ENCODE data around the gene H19. TPM values are rescaled to one million over a fixed set of nuclear protein-coding genes. Genes with fewer than 3 reads are reported as not detected.

The H19 gene
- total RNA-seq, 1 donor from 2014 or later, result 0.52 TPM

DNA sequence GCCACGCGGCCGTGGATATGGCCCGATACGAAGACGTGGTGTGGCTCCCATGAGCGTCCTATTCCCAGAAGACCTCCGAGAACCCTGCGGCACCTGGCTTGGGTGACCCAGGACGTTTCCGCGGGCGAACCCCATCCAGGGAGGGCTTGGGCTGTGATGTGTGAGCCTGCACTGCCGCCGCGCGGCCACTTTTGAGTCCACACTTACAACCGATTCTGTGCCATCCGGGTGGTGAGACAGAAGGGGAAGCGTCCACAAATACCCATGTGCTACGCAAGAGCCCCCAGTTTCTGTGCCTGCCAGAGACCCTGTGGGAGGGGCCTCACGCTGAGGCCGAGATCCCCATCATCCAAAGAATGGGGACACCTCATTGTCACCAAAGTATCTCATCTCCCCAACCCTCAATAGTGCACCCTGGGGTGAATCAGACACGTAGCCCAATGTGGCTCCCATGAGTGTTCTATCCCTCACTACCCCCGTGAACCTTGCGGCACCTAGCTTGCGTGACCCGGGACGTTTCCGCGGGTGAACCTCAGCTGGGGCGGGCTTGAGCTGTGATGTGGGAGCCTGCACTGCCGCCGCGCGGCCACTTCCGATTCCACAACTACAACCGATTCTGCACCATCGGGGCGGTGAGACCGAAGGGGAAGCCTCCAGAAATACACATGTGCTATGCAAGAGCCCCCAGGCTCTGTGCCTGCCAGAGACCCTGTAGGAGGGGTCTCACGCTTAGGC lies 4.6 kb upstream of the H19 start:
- Histone ChIP-seq H3K36me3 (ENCODE audit: insufficient read depth, low read length) (no peaks in the 10 kb centered on the region), H3K4me2 (ENCODE audit: low read length) (no peak overlapping the region), H4K20me1 (ENCODE audit: insufficient read depth, low read length) (no peaks in the 10 kb centered on the region), H3K9me3 (ENCODE audit: insufficient read depth, low read depth, low read length) (no peaks in the 10 kb centered on the region), H3K79me2 (ENCODE audit: insufficient read depth, low read length) (no peaks in the 10 kb centered on the region), H3K4me1 (ENCODE audit: insufficient read depth, low read length) (no peaks in the 10 kb centered on the region), H2AFZ (ENCODE audit: low read depth, low read length) (no peak overlapping the region), H3K9ac (ENCODE audit: low read length) (no peak overlapping the region), H3K4me3 (ENCODE audit: insufficient read depth, low read depth, low read length) (no peak overlapping the region), H3K27me3 (ENCODE audit: insufficient read depth, low read length) (no peaks in the 10 kb centered on the region), H3K27ac (ENCODE audit: low read depth, low read length) (no peak overlapping the region)
- FAIRE-seq (no peak), DNase-seq (ENCODE audit: low read depth) (no peak)
- no peak for TF ChIP-seq EZH2 (IDR thresholded peaks at IDR 0.05; ENCODE audit: insufficient read depth, low read length)
- TF ChIP-seq, protein P1, sequence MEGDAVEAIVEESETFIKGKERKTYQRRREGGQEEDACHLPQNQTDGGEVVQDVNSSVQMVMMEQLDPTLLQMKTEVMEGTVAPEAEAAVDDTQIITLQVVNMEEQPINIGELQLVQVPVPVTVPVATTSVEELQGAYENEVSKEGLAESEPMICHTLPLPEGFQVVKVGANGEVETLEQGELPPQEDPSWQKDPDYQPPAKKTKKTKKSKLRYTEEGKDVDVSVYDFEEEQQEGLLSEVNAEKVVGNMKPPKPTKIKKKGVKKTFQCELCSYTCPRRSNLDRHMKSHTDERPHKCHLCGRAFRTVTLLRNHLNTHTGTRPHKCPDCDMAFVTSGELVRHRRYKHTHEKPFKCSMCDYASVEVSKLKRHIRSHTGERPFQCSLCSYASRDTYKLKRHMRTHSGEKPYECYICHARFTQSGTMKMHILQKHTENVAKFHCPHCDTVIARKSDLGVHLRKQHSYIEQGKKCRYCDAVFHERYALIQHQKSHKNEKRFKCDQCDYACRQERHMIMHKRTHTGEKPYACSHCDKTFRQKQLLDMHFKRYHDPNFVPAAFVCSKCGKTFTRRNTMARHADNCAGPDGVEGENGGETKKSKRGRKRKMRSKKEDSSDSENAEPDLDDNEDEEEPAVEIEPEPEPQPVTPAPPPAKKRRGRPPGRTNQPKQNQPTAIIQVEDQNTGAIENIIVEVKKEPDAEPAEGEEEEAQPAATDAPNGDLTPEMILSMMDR (IDR thresholded peaks at IDR 0.05; ENCODE audit: insufficient read depth, low read depth, low read length), result no peak
- H3K36me3 Mint-ChIP-seq (ENCODE audit: low read depth, unreplicated experiment), result no peaks in the 10 kb centered on the region
- no peaks in the 10 kb centered on the region for H3K4me1 Mint-ChIP-seq (ENCODE audit: low read depth, unreplicated experiment)
- H3K4me3 Mint-ChIP-seq (ENCODE audit: unreplicated experiment), result no peak overlapping the region
- no peaks in the 10 kb centered on the region for H3K27me3 Mint-ChIP-seq (ENCODE audit: low read depth, unreplicated experiment)
- no peaks in the 10 kb centered on the region for H3K9me3 Mint-ChIP-seq (ENCODE audit: unreplicated experiment)
- no peak overlapping the region for H3K27ac Mint-ChIP-seq (ENCODE audit: unreplicated experiment)

GRCh38 chr11:1998861-1999260 lies 1.2 kb upstream of the H19 start:
- Histone ChIP-seq H3K9me3 (ENCODE audit: insufficient read depth, low read depth, low read length) (no peaks in the 10 kb centered on the region), H3K36me3 (ENCODE audit: insufficient read depth, low read length) (no peaks in the 10 kb centered on the region), H3K9ac (ENCODE audit: low read length) (no peak overlapping the region), H3K79me2 (ENCODE audit: insufficient read depth, low read length) (no peaks in the 10 kb centered on the region), H3K4me3 (ENCODE audit: insufficient read depth, low read depth, low read length) (no peak overlapping the region), H2AFZ (ENCODE audit: low read depth, low read length) (no peak overlapping the region), H3K4me2 (ENCODE audit: low read length) (no peak overlapping the region), H3K27me3 (ENCODE audit: insufficient read depth, low read length) (no peaks in the 10 kb centered on the region), H4K20me1 (ENCODE audit: insufficient read depth, low read length) (no peaks in the 10 kb centered on the region), H3K4me1 (ENCODE audit: insufficient read depth, low read length) (no peaks in the 10 kb centered on the region), H3K27ac (ENCODE audit: low read depth, low read length) (no peak overlapping the region)
- Mint-ChIP-seq H3K36me3 (ENCODE audit: low read depth, unreplicated experiment) (no peaks in the 10 kb centered on the region), H3K4me3 (ENCODE audit: unreplicated experiment) (no peak overlapping the region), H3K27me3 (ENCODE audit: low read depth, unreplicated experiment) (no peaks in the 10 kb centered on the region), H3K4me1 (ENCODE audit: low read depth, unreplicated experiment) (no peaks in the 10 kb centered on the region), H3K27ac (ENCODE audit: unreplicated experiment) (no peak overlapping the region), H3K9me3 (ENCODE audit: unreplicated experiment) (no peaks in the 10 kb centered on the region)
- FAIRE-seq, result no peak
- no peak for DNase-seq (ENCODE audit: low read depth)
- TF ChIP-seq EZH2 (IDR thresholded peaks at IDR 0.05; ENCODE audit: insufficient read depth, low read length), result no peak
- TF ChIP-seq, protein P1 (IDR thresholded peaks at IDR 0.05; ENCODE audit: insufficient read depth, low read depth, low read length), result no peak

DNA sequence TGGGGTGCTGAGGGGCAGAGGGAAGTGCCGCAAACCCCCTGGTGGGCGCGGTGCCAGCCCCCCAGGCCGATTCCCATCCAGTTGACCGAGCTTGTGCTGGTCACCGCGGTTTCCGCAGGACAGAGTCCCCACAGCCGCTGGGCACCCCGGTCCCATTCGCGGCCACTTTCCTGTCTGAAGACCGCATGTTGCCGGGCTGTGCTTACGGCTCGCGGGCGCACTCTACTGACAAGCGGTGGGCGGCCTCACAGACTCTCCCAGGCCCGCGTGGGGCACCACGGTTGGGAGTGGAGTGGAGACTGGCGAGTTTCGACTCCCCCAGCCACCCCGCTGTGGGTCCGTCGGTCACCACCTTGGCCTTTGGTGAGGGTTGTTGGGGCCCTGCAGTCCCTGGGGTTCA lies 648 bp upstream of the H19 start:
- no peaks in the 10 kb centered on the region for H4K20me1 ChIP-seq (ENCODE audit: insufficient read depth, low read length)
- FAIRE-seq, result no peak
- no peaks in the 10 kb centered on the region for H3K36me3 ChIP-seq (ENCODE audit: insufficient read depth, low read length)
- no peak overlapping the region for H3K4me3 ChIP-seq (ENCODE audit: insufficient read depth, low read depth, low read length)
- no peak overlapping the region for H3K4me2 ChIP-seq (ENCODE audit: low read length)
- Mint-ChIP-seq H3K27ac (ENCODE audit: unreplicated experiment) (no peak overlapping the region), H3K27me3 (ENCODE audit: low read depth, unreplicated experiment) (no peaks in the 10 kb centered on the region), H3K4me1 (ENCODE audit: low read depth, unreplicated experiment) (no peaks in the 10 kb centered on the region), H3K9me3 (ENCODE audit: unreplicated experiment) (no peaks in the 10 kb centered on the region), H3K4me3 (ENCODE audit: unreplicated experiment) (no peak overlapping the region), H3K36me3 (ENCODE audit: low read depth, unreplicated experiment) (no peaks in the 10 kb centered on the region)
- no peaks in the 10 kb centered on the region for H3K27me3 ChIP-seq (ENCODE audit: insufficient read depth, low read length)
- TF ChIP-seq EZH2 (IDR thresholded peaks at IDR 0.05; ENCODE audit: insufficient read depth, low read length), result no peak
- TF ChIP-seq, protein P1 (IDR thresholded peaks at IDR 0.05; ENCODE audit: insufficient read depth, low read depth, low read length), result no peak
- no peaks in the 10 kb centered on the region for H3K9me3 ChIP-seq (ENCODE audit: insufficient read depth, low read depth, low read length)
- H3K79me2 ChIP-seq (ENCODE audit: insufficient read depth, low read length), result no peaks in the 10 kb centered on the region
- H2AFZ ChIP-seq (ENCODE audit: low read depth, low read length), result no peak overlapping the region
- no peak for DNase-seq (ENCODE audit: low read depth)
- no peaks in the 10 kb centered on the region for H3K4me1 ChIP-seq (ENCODE audit: insufficient read depth, low read length)
- no peak overlapping the region for H3K9ac ChIP-seq (ENCODE audit: low read length)
- H3K27ac ChIP-seq (ENCODE audit: low read depth, low read length), result no peak overlapping the region
